HG03575 (cell line): ENCODE data around the gene ANGPTL4.
"Not testable (repeated sequence)": the region's sequence is repeated elsewhere in the genome, so short reads cannot be mapped to it uniquely, and the experiment has no call there.

ENCODE experiments used
- ATAC-seq: cut with Tn5 transposase; IDR thresholded peaks from one replicate; pipeline ENCODE4 v1.9.1; 2021; ENCODE audit not compliant: unreplicated experiment, insufficient number of reproducible peaks, low FRiP score; ENCODE audit errors: extremely low read depth

ANGPTL4 gene

GRCh38 chr19:8363803-8364771 is at the start of gene ANGPTL4:
ANGPTL4 (plus strand) TSS chr19:8364155; CDS start chr19:8364322, 167 bp downstream.
- ATAC-seq, result no peak

GRCh38 chr19:8314981-8315640 is 48.8 kb upstream of the ANGPTL4 start:
- ATAC-seq, result not testable (repeated sequence)

- no peak for ATAC-seq
Observed at GRCh38 chr19:8316351-8317125, 47.4 kb upstream of the ANGPTL4 start.

GRCh38 chr19:8318835-8319234 is 45.1 kb upstream of the ANGPTL4 start:
- not testable (repeated sequence) for ATAC-seq

- ATAC-seq, result no peak
Observed at GRCh38 chr19:8319807-8320520, 44.0 kb upstream of the ANGPTL4 start.

GRCh38 chr19:8320564-8321066 is 43.3 kb upstream of the ANGPTL4 start:
- no peak for ATAC-seq

GRCh38 chr19:8321067-8321985 is 42.6 kb upstream of the ANGPTL4 start, which contains the start of the genes NDUFA7 and RPS28:
NDUFA7 (minus strand) TSS chr19:8321375; CDS start chr19:8321358, 17 bp downstream.
RPS28 (plus strand) TSS chr19:8321496; CDS start chr19:8321531, 35 bp downstream.
- no peak for ATAC-seq

- ATAC-seq, result no peak
Observed at GRCh38 chr19:8321986-8322637, 41.8 kb upstream of the ANGPTL4 start.

GRCh38 chr19:8322638-8322997 is 41.3 kb upstream of the ANGPTL4 start:
- ATAC-seq, result no peak

GRCh38 chr19:8323781-8324185 is 40.2 kb upstream of the ANGPTL4 start:
- ATAC-seq, result no peak

- ATAC-seq, result no peak
Observed at GRCh38 chr19:8324186-8325050, 39.5 kb upstream of the ANGPTL4 start.

GRCh38 chr19:8325454-8325853 is 38.5 kb upstream of the ANGPTL4 start:
- ATAC-seq, result no peak

GRCh38 chr19:8329996-8330395 is 34.0 kb upstream of the ANGPTL4 start:
- ATAC-seq, result no peak

- ATAC-seq, result no peak
Observed at GRCh38 chr19:8331263-8331845, 32.6 kb upstream of the ANGPTL4 start.

GRCh38 chr19:8332976-8333766 is 30.8 kb upstream of the ANGPTL4 start:
- no peak for ATAC-seq
